ENCODE data around the gene DOLPP1. TPM values are rescaled to one million over a fixed set of nuclear protein-coding genes. Genes with fewer than 3 reads are reported as not detected.

Gene DOLPP1
- polyA plus RNA-seq, 4 donors = 14.3 to 25.3 (median 20.0) TPM

DNA sequence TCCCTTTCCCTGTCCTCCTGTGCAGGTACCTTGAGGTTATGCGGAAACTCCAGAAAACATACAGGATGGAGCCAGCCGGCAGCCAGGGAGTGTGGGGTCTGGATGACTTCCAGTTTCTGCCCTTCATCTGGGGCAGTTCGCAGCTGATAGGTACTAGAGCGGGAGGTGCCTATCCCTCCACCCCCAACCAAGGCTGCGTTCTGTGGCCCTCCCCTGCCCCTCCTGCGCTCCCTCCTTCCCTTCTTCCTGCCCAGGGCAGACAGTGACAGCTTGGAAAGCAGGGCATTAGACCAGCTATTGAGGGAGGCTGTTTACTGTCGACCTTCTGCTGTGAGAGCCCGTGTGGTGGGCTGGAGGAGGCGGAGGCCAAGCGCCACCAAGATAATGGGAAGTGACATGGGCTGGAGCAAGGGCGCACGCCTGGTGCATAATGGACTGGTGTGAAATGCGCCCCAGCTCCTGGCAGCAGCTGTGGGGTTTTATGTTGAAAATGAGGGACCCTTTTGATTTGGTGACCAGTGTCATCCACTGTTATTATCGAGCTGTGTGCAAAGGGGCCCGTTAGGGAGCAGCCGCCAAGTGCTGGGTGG, 55.6 kb downstream of the DOLPP1 start:
- no peak for DNase-seq (ENCODE audit: low read depth in 4 of 4, low spot score in 3 of 4)

DNA sequence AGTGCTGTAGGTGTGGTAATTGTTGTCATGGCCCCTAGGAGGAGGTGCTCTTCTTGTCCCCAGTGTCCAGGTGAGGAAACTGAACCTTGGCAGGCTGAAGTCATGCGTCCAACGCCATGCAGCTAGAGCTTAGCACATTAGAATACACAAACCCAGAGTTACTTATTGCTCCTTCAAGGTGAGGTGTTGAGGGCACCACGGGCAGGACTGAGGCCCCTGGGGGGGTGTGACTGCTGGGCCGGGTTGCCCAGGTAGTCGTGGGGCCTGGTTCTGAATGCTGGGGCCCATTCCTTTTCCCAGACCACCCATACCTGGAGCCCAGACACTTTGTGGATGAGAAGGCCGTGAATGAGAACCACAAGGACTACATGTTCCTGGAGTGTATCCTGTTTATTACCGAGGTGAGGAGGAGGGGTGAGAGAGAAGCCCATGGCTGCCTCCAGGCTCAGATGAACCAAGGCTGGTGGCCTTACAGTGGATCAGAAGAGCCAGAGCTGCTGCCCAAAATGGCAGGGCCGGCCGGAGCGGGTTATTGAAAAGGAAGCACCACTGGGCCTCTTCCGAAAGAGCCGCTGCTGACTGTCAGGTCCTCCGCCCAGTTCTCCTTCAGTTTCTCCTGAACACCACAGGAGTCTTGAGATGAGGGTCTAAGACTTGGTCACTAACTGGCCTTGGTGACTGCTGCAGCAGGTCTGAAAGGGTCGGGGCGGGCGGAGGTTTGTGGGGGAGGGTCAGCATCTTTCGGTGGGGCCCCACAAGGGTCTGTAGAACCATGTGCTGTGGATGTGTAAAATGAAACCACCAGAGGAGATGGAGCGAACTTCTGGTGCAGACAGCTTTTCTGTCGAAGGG, 56.6 kb downstream of the DOLPP1 start:
- DNase-seq (ENCODE audit: low read depth in 4 of 4, low spot score in 3 of 4) = no peak

DNA sequence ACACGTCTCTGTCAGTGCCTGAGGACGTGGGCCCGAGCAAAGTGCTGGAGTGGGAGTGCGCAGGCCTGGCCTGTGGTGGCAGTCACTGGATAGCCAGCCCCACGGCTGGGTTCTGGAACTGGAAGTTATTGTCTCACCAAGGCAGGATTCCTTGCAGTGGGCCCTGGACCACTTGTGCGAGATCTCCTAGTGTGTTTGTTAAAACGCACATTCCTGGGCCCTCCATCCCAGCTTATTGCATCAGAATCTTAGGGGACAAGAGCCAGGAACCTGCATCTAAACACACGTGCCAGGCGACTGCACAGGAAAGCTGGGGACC, 57.2 kb downstream of the DOLPP1 start:
- DNase-seq (ENCODE audit: low read depth in 4 of 4, low spot score in 3 of 4) = no peak

DNA sequence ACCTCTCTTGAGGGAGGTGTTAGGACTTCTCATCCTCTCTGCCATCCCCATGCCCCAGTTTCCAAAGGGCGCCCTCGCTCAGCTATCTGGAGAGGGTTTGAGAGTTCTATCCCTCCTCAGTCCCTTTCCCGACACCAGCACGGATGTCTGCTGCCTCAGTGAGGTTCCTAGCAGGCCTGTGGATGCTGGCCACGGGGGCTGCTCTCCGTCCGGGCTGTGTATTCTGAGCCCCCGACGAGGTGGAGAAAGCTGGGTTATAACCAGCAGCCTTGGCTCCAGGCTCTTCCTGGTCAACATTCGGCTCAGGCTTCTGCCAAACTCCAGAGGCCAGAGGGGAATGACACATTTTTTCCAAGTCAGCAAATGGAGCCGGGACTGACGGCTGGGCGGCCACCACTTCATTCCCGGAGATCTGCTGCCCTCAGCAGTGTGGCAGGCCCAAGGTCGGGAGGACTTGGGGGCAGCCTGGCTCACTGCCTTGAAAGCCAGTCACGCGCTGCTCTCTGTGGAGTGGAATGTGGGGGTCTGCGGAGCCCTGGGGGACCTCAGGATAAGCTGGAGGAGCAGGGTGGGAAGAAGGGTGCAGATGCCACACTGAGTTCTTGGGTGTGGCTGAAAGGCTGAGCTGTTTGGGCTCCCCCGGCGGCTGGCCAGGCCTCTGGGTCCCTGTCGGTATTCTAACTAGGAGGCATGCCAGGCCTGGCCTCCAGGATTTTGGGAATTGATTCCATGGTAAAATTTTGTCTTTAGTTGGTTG, 57.7 kb downstream of the DOLPP1 start:
- no peak for DNase-seq (ENCODE audit: low read depth in 4 of 4, low spot score in 3 of 4)

DNA sequence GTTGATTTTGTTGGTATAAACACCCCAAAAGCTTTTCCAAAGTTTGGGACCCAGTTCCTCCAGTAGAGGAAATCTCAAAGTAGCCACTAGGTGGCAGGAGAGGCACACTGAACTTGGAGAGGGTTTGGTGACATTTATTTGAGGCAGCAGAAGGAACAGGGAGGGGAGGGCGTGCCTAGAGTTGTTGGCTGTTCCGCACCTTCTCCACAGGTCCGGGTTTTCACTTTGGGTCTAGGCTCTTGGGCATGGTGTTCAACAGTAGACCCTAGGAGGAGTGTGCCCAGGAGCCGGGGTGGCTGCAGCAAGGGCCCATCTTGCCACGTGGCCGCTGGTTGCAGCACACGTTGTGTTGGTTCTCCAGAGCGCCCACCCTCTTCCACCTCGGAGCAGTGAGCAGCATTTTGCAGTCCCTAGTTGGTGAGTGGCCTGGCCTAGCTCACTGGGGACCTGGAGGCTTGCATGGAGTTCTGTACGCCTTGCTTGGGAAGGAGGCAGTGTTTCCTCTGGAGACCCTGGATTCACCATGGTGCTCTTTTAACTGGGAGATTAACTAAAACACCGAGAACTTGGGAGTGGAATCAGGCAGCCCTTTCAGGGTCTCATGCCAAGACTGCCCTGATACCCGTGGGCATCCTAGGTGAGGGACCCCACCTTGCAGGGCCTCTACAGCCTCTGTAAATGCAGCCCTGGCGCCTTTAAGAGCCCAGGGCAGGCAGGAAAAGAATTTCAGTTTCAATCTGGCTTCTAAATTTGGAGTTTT, 58.5 kb downstream of the DOLPP1 start:
- DNase-seq (ENCODE audit: low read depth in 4 of 4, low spot score in 3 of 4) = peak in 3 of 4 donors; percentile 77 to 86 (median 79)

DNA sequence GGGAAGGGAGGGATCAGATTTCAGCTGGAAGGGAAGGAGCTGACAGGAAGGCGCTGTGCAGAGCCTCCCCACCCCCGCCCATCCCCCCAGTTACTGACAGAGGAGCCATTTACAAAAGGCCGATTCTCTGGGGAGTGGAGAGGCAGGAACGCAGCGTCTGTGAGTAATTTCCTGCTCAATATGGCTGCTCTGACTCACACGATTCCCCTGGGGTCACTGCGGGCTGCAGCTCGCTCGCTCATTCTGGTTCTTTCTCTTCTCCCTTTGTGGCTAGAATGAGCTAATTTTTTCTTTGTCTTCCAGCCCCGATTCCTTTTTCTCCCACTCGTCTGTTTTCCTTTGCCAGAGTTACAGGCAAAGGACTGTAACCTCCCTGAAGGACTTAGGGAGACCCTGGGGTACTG, 59.1 kb downstream of the DOLPP1 start:
- peak; percentile 95 to 96 (median 96) for DNase-seq (ENCODE audit: low read depth in 4 of 4, low spot score in 3 of 4)

Other genes starting within 250 kb of the DOLPP1 start
- 10 to 100 TPM in 3 of 4 donors, 1 to 10 TPM in 1; 5.3 to 31.2 (median 19.8) TPM for gene KYAT1, start 199.2 kb upstream of the DOLPP1 start, polyA plus RNA-seq (ENCODE audit: insufficient read length in 4 of 4)
- gene LRRC8A, start 199.0 kb upstream of the DOLPP1 start, polyA plus RNA-seq (ENCODE audit: insufficient read length in 4 of 4) = 10 to 100 TPM; 24.1 to 30.7 (median 27.3) TPM
- gene PHYHD1, start 160.1 kb upstream of the DOLPP1 start, polyA plus RNA-seq (ENCODE audit: insufficient read length in 4 of 4) = 10 to 100 TPM; 39.0 to 71.7 (median 51.0) TPM
- 10 to 100 TPM; 12.3 to 17.3 (median 16.0) TPM for gene DOLK, start 133.5 kb upstream of the DOLPP1 start, polyA plus RNA-seq (ENCODE audit: insufficient read length in 4 of 4)
- gene NUP188, start 133.4 kb upstream of the DOLPP1 start, polyA plus RNA-seq (ENCODE audit: insufficient read length in 4 of 4) = 10 to 100 TPM; 32.0 to 53.5 (median 41.4) TPM
- gene SH3GLB2, start 52.8 kb upstream of the DOLPP1 start, polyA plus RNA-seq (ENCODE audit: insufficient read length in 4 of 4) = 100 to 1,000 TPM in 3 of 4 donors, 10 to 100 TPM in 1; 72.1 to 201 (median 105) TPM
- gene MIGA2, start 44.5 kb upstream of the DOLPP1 start, polyA plus RNA-seq (ENCODE audit: insufficient read length in 4 of 4) = 10 to 100 TPM; 13.2 to 33.5 (median 17.5) TPM
- gene CRAT, start 29.7 kb downstream of the DOLPP1 start, polyA plus RNA-seq (ENCODE audit: insufficient read length in 4 of 4) = 10 to 100 TPM; 30.4 to 47.9 (median 37.1) TPM
- gene PTPA, start 30.3 kb downstream of the DOLPP1 start, polyA plus RNA-seq (ENCODE audit: insufficient read length in 4 of 4) = 100 to 1,000 TPM in 3 of 4 donors, 10 to 100 TPM in 1; 94.0 to 126 (median 105) TPM
- gene IER5L, start 97.2 kb downstream of the DOLPP1 start, polyA plus RNA-seq (ENCODE audit: insufficient read length in 4 of 4) = 10 to 100 TPM in 2 of 4 donors, 1 to 10 TPM in 2; 8.9 to 17.4 (median 13.0) TPM

Measured in left renal pelvis (tissue), 4 donors.